ENCODE results near the gene CNR2. TPM values are rescaled to one million over a fixed set of nuclear protein-coding genes. Genes with fewer than 3 reads are reported as not detected.

Gene CNR2
- total RNA-seq, 1 donor from 2014 or later = not detected

GRCh38 chr1:23897083-23897482 is 16.1 kb downstream of the CNR2 start:
- Mint-ChIP-seq H3K27ac (ENCODE audit: unreplicated experiment) (no peak overlapping the region), H3K4me1 (ENCODE audit: unreplicated experiment) (peaks cover 6% of the 10 kb centered on the region), H3K36me3 (ENCODE audit: low read depth, unreplicated experiment) (no peaks in the 10 kb centered on the region), H3K4me3 (ENCODE audit: unreplicated experiment) (no peak overlapping the region), H3K9me3 (ENCODE audit: unreplicated experiment) (no peaks in the 10 kb centered on the region), H3K27me3 (ENCODE audit: unreplicated experiment) (peaks cover 14% of the 10 kb centered on the region)
- TF ChIP-seq, protein P1, sequence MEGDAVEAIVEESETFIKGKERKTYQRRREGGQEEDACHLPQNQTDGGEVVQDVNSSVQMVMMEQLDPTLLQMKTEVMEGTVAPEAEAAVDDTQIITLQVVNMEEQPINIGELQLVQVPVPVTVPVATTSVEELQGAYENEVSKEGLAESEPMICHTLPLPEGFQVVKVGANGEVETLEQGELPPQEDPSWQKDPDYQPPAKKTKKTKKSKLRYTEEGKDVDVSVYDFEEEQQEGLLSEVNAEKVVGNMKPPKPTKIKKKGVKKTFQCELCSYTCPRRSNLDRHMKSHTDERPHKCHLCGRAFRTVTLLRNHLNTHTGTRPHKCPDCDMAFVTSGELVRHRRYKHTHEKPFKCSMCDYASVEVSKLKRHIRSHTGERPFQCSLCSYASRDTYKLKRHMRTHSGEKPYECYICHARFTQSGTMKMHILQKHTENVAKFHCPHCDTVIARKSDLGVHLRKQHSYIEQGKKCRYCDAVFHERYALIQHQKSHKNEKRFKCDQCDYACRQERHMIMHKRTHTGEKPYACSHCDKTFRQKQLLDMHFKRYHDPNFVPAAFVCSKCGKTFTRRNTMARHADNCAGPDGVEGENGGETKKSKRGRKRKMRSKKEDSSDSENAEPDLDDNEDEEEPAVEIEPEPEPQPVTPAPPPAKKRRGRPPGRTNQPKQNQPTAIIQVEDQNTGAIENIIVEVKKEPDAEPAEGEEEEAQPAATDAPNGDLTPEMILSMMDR (IDR thresholded peaks at IDR 0.05; ENCODE audit: unreplicated experiment) = no peak
- no peak for DNase-seq (ENCODE audit: low spot score)

GRCh38 chr1:23896491-23896890 is 16.7 kb downstream of the CNR2 start:
- H3K4me1 Mint-ChIP-seq (ENCODE audit: unreplicated experiment) = peaks cover 6% of the 10 kb centered on the region
- H3K36me3 Mint-ChIP-seq (ENCODE audit: low read depth, unreplicated experiment) = no peaks in the 10 kb centered on the region
- no peaks in the 10 kb centered on the region for H3K9me3 Mint-ChIP-seq (ENCODE audit: unreplicated experiment)
- no peak overlapping the region for H3K4me3 Mint-ChIP-seq (ENCODE audit: unreplicated experiment)
- H3K27me3 Mint-ChIP-seq (ENCODE audit: unreplicated experiment) = peaks cover 11% of the 10 kb centered on the region
- no peak for DNase-seq (ENCODE audit: low spot score)
- TF ChIP-seq, protein P1 (IDR thresholded peaks at IDR 0.05; ENCODE audit: unreplicated experiment) = no peak
- no peak overlapping the region for H3K27ac Mint-ChIP-seq (ENCODE audit: unreplicated experiment)

- Mint-ChIP-seq H3K36me3 (ENCODE audit: low read depth, unreplicated experiment) (no peaks in the 10 kb centered on the region), H3K27me3 (ENCODE audit: unreplicated experiment) (peaks cover 9% of the 10 kb centered on the region), H3K4me3 (ENCODE audit: unreplicated experiment) (no peak overlapping the region), H3K27ac (ENCODE audit: unreplicated experiment) (no peak overlapping the region), H3K9me3 (ENCODE audit: unreplicated experiment) (no peaks in the 10 kb centered on the region), H3K4me1 (ENCODE audit: unreplicated experiment) (peaks cover 6% of the 10 kb centered on the region)
- no peak for DNase-seq (ENCODE audit: low spot score)
- TF ChIP-seq, protein P1 (IDR thresholded peaks at IDR 0.05; ENCODE audit: unreplicated experiment) = no peak
Observed at GRCh38 chr1:23895993-23896392, 17.2 kb downstream of the CNR2 start.

DNA sequence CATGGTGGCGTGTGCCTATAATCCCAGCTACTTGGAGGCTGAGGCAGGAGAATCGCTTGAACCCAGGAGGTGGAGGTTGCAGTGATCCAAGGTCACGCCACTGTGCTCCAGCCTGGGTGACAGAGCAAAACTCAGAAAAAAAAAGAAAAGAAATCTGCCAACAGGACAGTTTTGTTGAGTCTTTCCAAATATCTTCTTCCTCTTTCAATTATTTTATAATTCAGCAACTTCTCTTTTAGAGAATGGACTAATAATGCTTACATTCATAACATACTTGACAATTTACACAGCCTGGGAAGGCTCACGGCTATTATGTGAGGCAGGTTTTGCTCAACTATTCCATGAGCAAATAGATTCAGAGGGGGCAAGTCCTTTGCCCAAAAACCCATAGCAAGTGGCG is 18.1 kb downstream of the CNR2 start:
- no peak overlapping the region for H3K27ac Mint-ChIP-seq (ENCODE audit: unreplicated experiment)
- peaks cover 6% of the 10 kb centered on the region for H3K27me3 Mint-ChIP-seq (ENCODE audit: unreplicated experiment)
- no peaks in the 10 kb centered on the region for H3K36me3 Mint-ChIP-seq (ENCODE audit: low read depth, unreplicated experiment)
- no peak for DNase-seq (ENCODE audit: low spot score)
- TF ChIP-seq, protein P1 (IDR thresholded peaks at IDR 0.05; ENCODE audit: unreplicated experiment) = no peak
- H3K4me3 Mint-ChIP-seq (ENCODE audit: unreplicated experiment) = no peak overlapping the region
- peaks cover 6% of the 10 kb centered on the region for H3K4me1 Mint-ChIP-seq (ENCODE audit: unreplicated experiment)
- H3K9me3 Mint-ChIP-seq (ENCODE audit: unreplicated experiment) = no peaks in the 10 kb centered on the region

DNA sequence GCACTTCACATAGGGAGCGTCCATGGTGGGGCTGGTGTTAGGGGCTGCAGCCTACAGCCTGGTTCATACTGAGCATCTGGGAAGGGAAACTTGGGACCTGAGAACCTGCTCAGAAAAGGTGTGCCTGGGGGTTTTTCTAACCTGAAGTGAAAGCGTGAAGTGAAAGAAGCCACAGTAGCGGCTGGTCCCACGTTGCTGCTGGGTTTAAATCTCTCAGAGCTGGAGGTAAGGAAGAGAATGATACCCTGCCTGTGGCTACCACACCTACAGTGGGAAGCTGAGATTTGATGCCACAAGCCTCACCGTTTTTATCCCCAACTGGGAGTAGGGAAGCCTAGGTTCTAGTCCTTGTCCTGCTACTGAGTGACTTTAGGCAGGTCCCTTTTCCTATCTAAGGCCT is 24.1 kb downstream of the CNR2 start:
- H3K4me3 Mint-ChIP-seq (ENCODE audit: unreplicated experiment) = no peak overlapping the region
- H3K27ac Mint-ChIP-seq (ENCODE audit: unreplicated experiment) = no peak overlapping the region
- H3K9me3 Mint-ChIP-seq (ENCODE audit: unreplicated experiment) = no peaks in the 10 kb centered on the region
- no peak for DNase-seq (ENCODE audit: low spot score)
- H3K36me3 Mint-ChIP-seq (ENCODE audit: low read depth, unreplicated experiment) = no peaks in the 10 kb centered on the region
- peaks cover 3% of the 10 kb centered on the region for H3K27me3 Mint-ChIP-seq (ENCODE audit: unreplicated experiment)
- TF ChIP-seq, protein P1 (IDR thresholded peaks at IDR 0.05; ENCODE audit: unreplicated experiment) = no peak
- H3K4me1 Mint-ChIP-seq (ENCODE audit: unreplicated experiment) = peaks cover 4% of the 10 kb centered on the region
